GM12864 (cell line): Measurements from ENCODE around the gene SUPT3H.
"Not testable (repeated sequence)": the region's sequence is repeated elsewhere in the genome, so short reads cannot be mapped to it uniquely, and the experiment has no call there.

Source experiments
- DNase-seq: peaks from one replicate; pipeline ENCODE4 v3.0.0-alpha.2; 2011; ENCODE audit warnings: low read depth
- H3K4me3 ChIP-seq: 2 replicates; pipeline ENCODE4 v1.5.1; 2011; ENCODE audit warnings: mild to moderate bottlenecking, low read depth, low read length, control low read depth
- CTCF ChIP-seq: IDR thresholded peaks from 2 replicates; pipeline ENCODE4 v1.5.1; 2011; ENCODE audit warnings: low read depth, mild to moderate bottlenecking, moderate library complexity, low read length, control low read depth, inconsistent platforms; ENCODE audit errors: missing control alignments

Gene SUPT3H

GRCh38 chr6:44868910-44869309 lies 508.8 kb downstream of the SUPT3H start:
- H3K4me3 ChIP-seq, result no peak overlapping the region
- no peak for TF ChIP-seq CTCF
- no peak for DNase-seq

- H3K4me3 ChIP-seq, result no peak overlapping the region
- no peak for DNase-seq
- TF ChIP-seq CTCF, result no peak
Measured at GRCh38 chr6:44868335-44868668, 509.4 kb downstream of the SUPT3H start.

- no peak overlapping the region for H3K4me3 ChIP-seq
- no peak for TF ChIP-seq CTCF
- peak; percentile 46 for DNase-seq
Measured at GRCh38 chr6:44867571-44868334, 510.0 kb downstream of the SUPT3H start.

GRCh38 chr6:44865184-44865583 lies 512.5 kb downstream of the SUPT3H start:
- not testable (repeated sequence) for H3K4me3 ChIP-seq, DNase-seq

GRCh38 chr6:44859901-44860410 lies 517.8 kb downstream of the SUPT3H start:
- H3K4me3 ChIP-seq, result no peak overlapping the region
- no peak for TF ChIP-seq CTCF

GRCh38 chr6:44858998-44859397 lies 518.7 kb downstream of the SUPT3H start:
- H3K4me3 ChIP-seq, result no peak overlapping the region
- no peak for TF ChIP-seq CTCF
- DNase-seq, result no peak

More at GRCh38 chr6:44859901-44860410, 517.8 kb downstream of the SUPT3H start:
- no peak for DNase-seq

GRCh38 chr6:44856479-44856878 lies 521.3 kb downstream of the SUPT3H start:
- DNase-seq, result no peak
- TF ChIP-seq CTCF, result no peak
- H3K4me3 ChIP-seq, result no peak overlapping the region
